GM08714 (cell line): ENCODE measurements around the gene OGFRL1.

Experiments used
- H3K4me3 ChIP-seq: fragments of 200-500 bp; sonication (Bioruptor generic); 2 replicates; pipeline ENCODE4 v1.5.1; 2014; ENCODE audit warnings: mild to moderate bottlenecking, low read length, inconsistent platforms
- ZNF274 ChIP-seq: IDR thresholded peaks from 2 replicates; pipeline ENCODE4 v1.6.1; 2012; ENCODE audit warnings: mild to moderate bottlenecking, low read depth, low read length

OGFRL1 gene

GRCh38 chr6:71336901-71337300 lies 48.3 kb downstream of the OGFRL1 start:
- no peak overlapping the region for H3K4me3 ChIP-seq
- no peak for TF ChIP-seq ZNF274

GRCh38 chr6:71338540-71339316 lies 50.1 kb downstream of the OGFRL1 start:
- H3K4me3 ChIP-seq = no peak overlapping the region
- no peak for TF ChIP-seq ZNF274

- TF ChIP-seq ZNF274 = no peak
- no peak overlapping the region for H3K4me3 ChIP-seq
These were observed 54.2 kb downstream of the OGFRL1 start for GRCh38 chr6:71342772-71343171.

GRCh38 chr6:71345476-71346333 lies 57.1 kb downstream of the OGFRL1 start:
- no peak for TF ChIP-seq ZNF274
- H3K4me3 ChIP-seq = no peak overlapping the region

- H3K4me3 ChIP-seq = no peak overlapping the region
- no peak for TF ChIP-seq ZNF274
These were observed 57.7 kb downstream of the OGFRL1 start for GRCh38 chr6:71346334-71346694.

GRCh38 chr6:71347119-71347518 lies 58.5 kb downstream of the OGFRL1 start:
- no peak for TF ChIP-seq ZNF274
- no peak overlapping the region for H3K4me3 ChIP-seq

- no peak for TF ChIP-seq ZNF274
- no peak overlapping the region for H3K4me3 ChIP-seq
These were observed 60.8 kb downstream of the OGFRL1 start for GRCh38 chr6:71349395-71349794.

- TF ChIP-seq ZNF274 = no peak
- H3K4me3 ChIP-seq = no peak overlapping the region
These were observed 61.5 kb downstream of the OGFRL1 start for GRCh38 chr6:71349976-71350615.

GRCh38 chr6:71351190-71351589 lies 62.6 kb downstream of the OGFRL1 start:
- no peak for TF ChIP-seq ZNF274
- H3K4me3 ChIP-seq = no peak overlapping the region
